Medulla oblongata (tissue), 1 donor: Measurements from ENCODE around the gene SIX3.

ENCODE experiments used
- DNase-seq: peaks from one replicate; pipeline ENCODE4 v3.0.0-alpha.2; 2015; ENCODE audit errors: extremely low spot score

Gene SIX3

DNA sequence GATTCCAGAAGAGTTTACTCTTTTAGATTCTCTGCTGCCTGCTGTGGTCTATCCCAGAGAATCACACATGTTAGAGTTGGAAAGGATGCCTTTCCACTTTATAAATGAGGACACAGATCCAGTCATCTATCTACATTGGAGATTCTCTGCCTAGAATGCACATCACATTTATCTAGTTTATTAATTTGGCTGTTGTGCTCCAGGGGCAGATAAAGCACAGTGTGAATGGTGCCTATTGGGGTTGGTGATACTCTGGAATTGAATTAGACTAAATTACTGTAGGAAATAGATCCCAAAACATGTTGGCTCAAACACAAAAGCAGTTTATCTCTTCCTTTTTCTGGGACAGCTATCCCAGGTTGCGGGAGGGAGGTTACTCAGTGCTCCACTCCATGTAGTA is 52.9 kb downstream of the SIX3 start:
- DNase-seq, result no peak
